Osteocyte (in vitro differentiated cells): ENCODE data around the gene CPTP. TPM values are rescaled to one million over a fixed set of nuclear protein-coding genes. Genes with fewer than 3 reads are reported as not detected.

ENCODE experiments used
- DNase-seq: peaks from one replicate; pipeline ENCODE4 v3.0.0; 2021; ENCODE audit warnings: mixed read lengths; ENCODE audit not compliant: unreplicated experiment; ENCODE audit errors: extremely low spot score
- H3K27ac Mint-ChIP-seq: one replicate; pipeline ENCODE4 v1.8.0; 2021; ENCODE audit warnings: mild to moderate bottlenecking, mixed read lengths; ENCODE audit not compliant: unreplicated experiment
- H3K27me3 Mint-ChIP-seq: one replicate; pipeline ENCODE4 v1.8.0; 2021; ENCODE audit warnings: mixed read lengths; ENCODE audit not compliant: unreplicated experiment
- H3K36me3 Mint-ChIP-seq: one replicate; pipeline ENCODE4 v1.8.0; 2021; ENCODE audit warnings: mixed read lengths; ENCODE audit not compliant: unreplicated experiment
- H3K4me1 Mint-ChIP-seq: one replicate; pipeline ENCODE4 v1.8.0; 2021; ENCODE audit warnings: mixed read lengths; ENCODE audit not compliant: unreplicated experiment
- H3K4me3 Mint-ChIP-seq: one replicate; pipeline ENCODE4 v1.8.0; 2021; ENCODE audit warnings: mild to moderate bottlenecking, moderate library complexity, mixed read lengths; ENCODE audit not compliant: unreplicated experiment
- H3K9me3 Mint-ChIP-seq: one replicate; pipeline ENCODE4 v1.8.0; 2021; ENCODE audit warnings: mixed read lengths; ENCODE audit not compliant: unreplicated experiment
- CTCF ChIP-seq: fragments of 200-600 bp; sonication (generic); IDR thresholded peaks from 2 replicates; pipeline ENCODE4 v1.5.0; 2021; ENCODE audit warnings: antibody characterized with exemption, mild to moderate bottlenecking, moderate library complexity
- microRNA-seq: library from miRNA; unstranded; fragments of <30 nt; microRNA quantifications from one replicate; pipeline ENCODE4 v1.1.0, GENCODE V29; 2020; ENCODE audit not compliant: unreplicated experiment
- total RNA-seq: library from RNA; stranded (reverse); gene quantifications from 2 replicates; pipeline ENCODE4 v1.2.1, GENCODE V29; 2021

Gene CPTP
- total RNA-seq, 1 donor from 2014 or later: 23.5 TPM

- H3K36me3 Mint-ChIP-seq: peaks cover 6% of the 10 kb centered on the region
- H3K27me3 Mint-ChIP-seq: no peaks in the 10 kb centered on the region
- no peak for TF ChIP-seq CTCF
- H3K9me3 Mint-ChIP-seq: no peaks in the 10 kb centered on the region
- H3K4me3 Mint-ChIP-seq: no peak overlapping the region
- DNase-seq: no peak
- peaks cover 15% of the 10 kb centered on the region for H3K4me1 Mint-ChIP-seq
- H3K27ac Mint-ChIP-seq: no peak overlapping the region
These were observed 53.1 kb downstream of the CPTP start for GRCh38 chr1:1377540-1378205.

Small RNA genes lying within 50 kb of the gene (microRNA-seq; reads per million reads assigned to microRNA genes)
- 7.7 reads per million, percentile 8 among the genes with 10 or more reads in this experiment for gene MIR6726
- gene MIR6727: not detected
- gene MIR6808: not detected

Other genes starting within 250 kb of the CPTP start
- gene C1orf159, start 208.7 kb upstream of the CPTP start, total RNA-seq: 16.9 and 17.9 TPM in 2 replicates
- gene TTLL10, start 150.9 kb upstream of the CPTP start, total RNA-seq: not detected in 2 replicates
- gene TNFRSF18, start 118.2 kb upstream of the CPTP start, total RNA-seq: not detected in 2 replicates
- gene TNFRSF4, start 110.6 kb upstream of the CPTP start, total RNA-seq: 0.19 TPM in 1 of 2 replicates, not detected in the other
- gene SDF4, start 92.8 kb upstream of the CPTP start, total RNA-seq: 196 and 200 TPM in 2 replicates
- 38.6 and 39.8 TPM in 2 replicates for gene B3GALT6, start 92.6 kb upstream of the CPTP start, total RNA-seq
- 3.6 and 3.8 TPM in 2 replicates for gene C1QTNF12, start 78.1 kb upstream of the CPTP start, total RNA-seq
- 58.2 and 65.1 TPM in 2 replicates for gene UBE2J2, start 50.9 kb upstream of the CPTP start, total RNA-seq
- 6.2 and 11.0 TPM in 2 replicates for gene SCNN1D, start 44.4 kb upstream of the CPTP start, total RNA-seq
- 62.7 and 73.8 TPM in 2 replicates for gene ACAP3, start 16.9 kb upstream of the CPTP start, total RNA-seq
- gene PUSL1, start 16.2 kb upstream of the CPTP start, total RNA-seq: 21.5 and 22.1 TPM in 2 replicates
- gene INTS11, start 142 bp upstream of the CPTP start, total RNA-seq: 101 and 106 TPM in 2 replicates
- 0.57 and 0.97 TPM in 2 replicates for gene TAS1R3, start 6.5 kb downstream of the CPTP start, total RNA-seq
- 92.9 and 95.7 TPM in 2 replicates for gene DVL1, start 24.6 kb downstream of the CPTP start, total RNA-seq
- gene MXRA8, start 33.8 kb downstream of the CPTP start, total RNA-seq: 440 and 449 TPM in 2 replicates
- gene AURKAIP1, start 50.4 kb downstream of the CPTP start, total RNA-seq: 116 and 120 TPM in 2 replicates
- 262 and 272 TPM in 2 replicates for gene CCNL2, start 74.5 kb downstream of the CPTP start, total RNA-seq
- 82.1 and 86.9 TPM in 2 replicates for gene MRPL20, start 82.5 kb downstream of the CPTP start, total RNA-seq
- gene ANKRD65, start 96.5 kb downstream of the CPTP start, total RNA-seq: 0.21 and 0.24 TPM in 2 replicates
- 15.6 and 17.5 TPM in 2 replicates for gene VWA1, start 110.9 kb downstream of the CPTP start, total RNA-seq
- 0.27 and 0.44 TPM in 2 replicates for gene ATAD3C, start 124.9 kb downstream of the CPTP start, total RNA-seq
- 26.9 and 28.6 TPM in 2 replicates for gene ATAD3B, start 147.0 kb downstream of the CPTP start, total RNA-seq
- 30.0 and 31.7 TPM in 2 replicates for gene ATAD3A, start 187.4 kb downstream of the CPTP start, total RNA-seq
- gene TMEM240, start 215.8 kb downstream of the CPTP start, total RNA-seq: 12.4 and 16.6 TPM in 2 replicates